Activated T-cell treated with anti-CD3 and anti-CD28 coated beads for 4 hours (primary cell): ENCODE results near the gene FLT1.

ENCODE experiments used
- DNase-seq: peaks from one replicate; pipeline ENCODE4 v3.0.0-alpha.2; 2020

FLT1 gene

DNA sequence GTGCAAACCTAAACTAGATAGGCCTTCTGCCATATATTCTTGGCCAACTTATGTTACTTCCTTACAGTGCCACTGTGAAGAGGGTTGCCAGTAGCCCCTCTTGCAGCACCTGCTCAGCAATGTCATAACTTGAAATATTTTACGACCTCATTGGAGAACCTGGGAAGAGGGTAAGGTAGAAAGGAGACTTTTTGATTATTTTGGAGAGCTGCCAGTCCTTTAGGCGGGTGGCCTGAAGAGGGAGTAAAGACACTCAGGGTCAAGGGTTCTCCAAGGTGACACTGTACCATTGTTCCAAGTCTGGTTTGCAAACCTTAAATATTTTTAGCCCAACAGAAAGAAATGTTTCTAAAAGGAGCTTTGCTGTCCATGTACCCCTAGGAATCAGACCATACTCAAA lies 118.3 kb downstream of the FLT1 start:
- no peak for DNase-seq

DNA sequence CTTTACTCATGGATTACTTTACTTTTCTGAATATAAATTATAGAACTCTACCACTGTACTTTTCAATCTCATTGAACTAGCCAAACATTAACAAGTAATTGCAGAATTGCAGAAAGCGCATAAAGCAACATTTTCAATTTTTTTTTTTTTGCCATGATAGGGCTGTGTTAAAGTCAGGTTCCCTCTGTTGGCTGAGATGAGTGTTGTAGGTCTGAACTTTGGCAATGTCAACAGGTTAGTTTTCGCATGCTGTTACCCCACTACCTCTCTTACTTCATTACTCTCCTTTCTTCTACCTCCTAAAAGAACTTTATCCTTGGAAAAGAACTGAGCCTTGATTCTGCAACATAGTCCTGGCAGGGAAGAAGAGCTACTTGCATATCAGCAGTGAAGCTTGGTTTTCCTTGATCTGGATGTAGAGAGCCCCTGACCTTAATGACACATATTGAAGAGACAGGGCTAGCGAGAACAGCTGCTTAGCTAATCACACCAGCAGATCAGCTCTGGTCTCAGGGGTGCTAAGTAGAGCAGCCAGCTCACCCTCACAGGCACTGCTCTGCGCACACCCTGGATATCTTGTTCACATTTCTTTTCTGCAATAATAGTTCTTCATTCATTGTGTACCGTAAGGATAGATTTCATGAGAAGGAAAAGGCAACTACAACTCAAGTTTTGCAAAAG lies 119.5 kb downstream of the FLT1 start:
- no peak for DNase-seq

DNA sequence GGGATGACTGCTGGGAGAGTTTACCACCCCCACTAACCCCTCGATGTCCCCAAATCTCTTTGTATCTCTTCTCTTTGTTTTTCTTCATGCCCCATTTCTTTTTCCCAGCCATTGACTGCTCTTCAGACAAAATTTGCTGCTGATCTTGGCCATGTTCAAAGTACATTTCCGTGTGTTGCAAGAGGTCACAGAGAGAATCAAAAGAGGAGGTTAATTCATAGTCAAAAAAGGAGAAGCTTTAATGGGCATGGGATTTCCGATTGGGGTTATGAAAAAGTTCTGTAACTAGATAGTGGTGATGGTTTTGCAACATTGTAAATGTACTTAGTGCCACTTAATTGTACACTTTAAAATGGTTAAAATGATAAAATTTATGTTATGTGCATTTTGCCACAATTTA lies 121.1 kb downstream of the FLT1 start:
- no peak for DNase-seq

DNA sequence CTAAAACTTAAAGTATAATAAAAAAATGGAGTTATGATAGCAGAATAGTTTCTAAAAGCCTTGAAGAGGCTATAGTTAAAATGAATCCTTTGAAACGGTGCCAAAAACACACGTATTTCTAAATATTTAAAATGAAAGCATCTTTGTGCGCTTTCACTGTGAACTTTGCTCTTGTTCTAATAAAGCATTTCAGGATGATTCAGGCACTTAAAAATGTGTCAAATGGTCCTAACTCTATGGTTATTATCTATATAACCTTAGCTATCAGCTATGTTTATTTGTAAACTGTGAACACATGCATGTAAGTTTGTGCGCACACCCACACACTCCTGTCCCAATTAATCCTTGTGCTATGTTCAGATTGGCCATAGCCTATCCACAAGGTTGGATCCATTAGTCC lies 124.5 kb downstream of the FLT1 start:
- DNase-seq: no peak

DNA sequence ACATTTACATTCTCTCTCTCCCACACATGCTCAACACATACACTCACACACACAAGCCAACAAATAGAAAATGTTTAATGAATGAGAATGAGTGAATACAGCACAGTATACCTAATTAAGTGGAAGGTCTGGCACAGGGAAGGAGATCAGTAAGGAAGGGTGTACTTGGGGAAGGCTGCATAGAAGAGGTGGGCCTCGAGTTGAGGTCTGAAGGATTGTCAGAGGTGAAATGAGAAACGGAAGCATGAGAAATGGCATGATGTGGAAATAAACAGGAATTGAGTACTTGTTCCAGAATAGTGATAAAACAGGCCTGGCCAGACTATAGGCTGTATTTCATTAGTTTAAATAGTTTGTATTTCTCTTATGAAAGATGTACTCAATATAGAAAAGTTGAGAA lies 136.2 kb downstream of the FLT1 start:
- DNase-seq: no peak

DNA sequence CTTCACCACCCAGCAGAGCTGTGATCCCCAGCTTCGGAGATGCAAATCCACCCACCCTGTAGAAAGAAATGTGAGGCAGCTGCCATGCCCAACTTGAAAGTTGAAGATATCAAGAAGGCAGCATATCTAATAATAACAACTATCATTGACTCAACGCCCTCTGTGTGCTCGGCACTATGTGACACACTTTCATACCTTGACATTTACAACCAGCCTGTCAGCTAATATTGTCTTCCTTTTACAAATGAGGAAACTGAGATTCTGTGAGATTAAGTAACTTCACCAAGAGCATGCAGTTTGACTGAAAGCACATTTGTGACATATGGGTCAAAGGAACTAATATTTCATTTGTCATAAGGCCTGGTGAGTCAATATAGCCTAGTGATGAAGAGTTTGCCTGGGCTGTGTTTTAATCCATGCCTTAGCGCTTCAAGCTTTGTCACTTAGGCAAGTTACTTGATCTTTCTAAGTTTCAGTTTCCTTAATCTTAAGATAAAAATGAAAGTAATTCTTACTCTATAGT lies 137.0 kb downstream of the FLT1 start:
- DNase-seq: no peak

DNA sequence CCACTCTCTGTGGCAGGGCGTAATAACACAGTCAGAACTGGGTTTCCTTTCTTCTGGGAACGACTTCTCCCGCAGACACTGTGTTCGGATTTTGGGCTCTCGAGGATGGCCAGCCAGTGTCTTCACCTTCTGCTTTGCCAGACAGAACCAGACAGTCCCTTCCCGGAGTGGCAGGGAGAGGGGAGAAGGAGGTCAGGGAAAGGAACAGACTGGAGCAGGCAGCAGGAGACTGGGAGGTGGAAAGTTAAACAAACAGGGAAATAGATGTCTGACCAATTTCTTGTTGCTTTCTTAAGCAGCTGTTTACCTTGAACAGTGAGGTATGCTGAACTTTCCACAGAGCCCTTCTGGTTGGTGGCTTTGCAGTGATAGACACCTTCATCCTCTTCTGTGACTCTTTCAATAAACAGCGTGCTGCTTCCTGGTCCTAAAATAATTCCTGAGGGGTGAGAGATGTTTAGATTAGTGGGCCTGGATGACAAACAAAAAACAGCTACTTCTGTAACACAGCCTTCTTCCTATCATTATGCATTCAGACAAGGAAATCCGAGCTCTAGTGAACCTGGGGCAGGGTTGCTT lies 137.6 kb downstream of the FLT1 start:
- no peak for DNase-seq

DNA sequence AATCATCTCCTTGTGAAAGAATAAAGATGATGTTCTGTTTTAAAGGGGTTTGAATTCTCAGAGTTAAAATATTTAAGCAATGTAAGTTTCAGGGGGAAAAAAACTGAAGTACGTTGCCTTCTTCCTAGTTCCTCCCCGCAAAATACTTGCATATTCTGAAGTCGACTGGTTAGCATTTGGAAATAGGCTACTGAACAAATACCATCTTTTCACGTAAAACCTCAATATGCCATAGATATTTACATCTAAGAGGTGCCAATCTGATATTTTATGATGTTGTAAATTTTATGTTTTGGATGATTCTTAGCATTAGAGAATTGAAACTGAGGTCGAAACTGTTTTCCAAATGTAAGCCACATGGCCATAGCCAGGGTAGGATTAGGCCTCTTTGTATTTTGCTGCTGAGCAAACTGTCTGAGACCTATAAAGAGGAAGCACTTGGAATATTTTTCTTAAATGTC lies 138.3 kb downstream of the FLT1 start:
- no peak for DNase-seq

DNA sequence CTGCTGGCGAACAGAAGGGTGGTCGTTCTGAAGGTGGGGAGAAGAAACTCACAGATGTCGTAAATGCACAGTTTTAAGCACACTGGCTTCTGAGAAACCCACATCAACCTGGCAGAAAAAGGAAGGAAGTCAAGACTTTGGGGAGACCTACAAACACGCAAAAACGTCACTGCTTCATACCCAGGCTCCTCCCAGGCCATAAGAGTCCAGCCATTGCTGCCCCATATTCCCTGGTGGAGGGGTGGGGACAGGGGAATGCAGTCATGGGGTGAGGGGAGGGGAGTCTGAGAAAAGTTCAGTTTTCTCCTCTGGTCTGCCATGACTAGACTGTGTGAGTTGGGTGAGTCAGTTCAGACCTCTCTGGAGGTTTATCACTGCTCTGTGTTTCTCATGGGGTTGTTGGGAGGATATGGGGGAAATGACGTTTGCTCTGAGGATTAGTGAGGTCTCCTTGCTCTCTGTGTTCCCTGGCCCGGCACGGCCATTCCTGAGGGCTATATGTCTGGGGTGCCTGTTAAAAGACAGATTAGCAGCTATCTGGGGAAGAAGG lies 139.0 kb downstream of the FLT1 start:
- no peak for DNase-seq

DNA sequence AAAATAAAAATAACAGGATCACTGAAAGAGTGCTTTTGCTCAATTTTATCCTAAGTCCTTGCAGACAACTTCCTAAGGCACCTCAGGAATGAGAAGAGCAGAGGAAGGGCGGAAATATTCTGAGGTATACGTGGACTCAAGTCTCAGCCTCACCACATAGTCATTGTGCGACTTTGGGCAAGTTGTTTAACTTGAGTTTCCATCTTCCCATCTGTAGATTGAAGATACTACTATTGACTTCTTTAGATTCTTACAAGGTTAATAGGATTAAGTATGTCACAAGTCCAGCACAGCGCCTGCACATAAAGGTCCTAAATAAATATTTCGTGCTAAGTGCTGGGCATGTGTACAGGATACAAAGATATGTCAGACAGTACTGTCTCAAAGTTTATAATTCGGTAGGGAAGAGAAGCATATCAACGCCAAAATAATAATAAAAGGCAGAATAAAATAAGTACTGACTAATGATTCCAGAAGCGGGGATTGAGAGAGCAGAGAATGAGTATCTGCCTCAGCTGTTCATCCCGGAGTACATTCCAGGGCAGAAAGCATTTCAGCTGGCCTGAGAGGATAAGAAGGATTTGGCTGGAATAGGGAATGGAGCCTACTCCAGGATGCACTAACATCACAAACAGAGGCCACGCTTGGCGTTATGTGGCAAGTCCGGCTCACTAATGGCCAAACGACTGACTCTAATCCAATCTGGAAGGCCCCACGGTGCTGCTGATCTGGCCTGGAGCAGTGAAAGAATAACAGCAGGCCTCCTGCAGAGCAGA lies 139.7 kb downstream of the FLT1 start:
- DNase-seq: no peak

DNA sequence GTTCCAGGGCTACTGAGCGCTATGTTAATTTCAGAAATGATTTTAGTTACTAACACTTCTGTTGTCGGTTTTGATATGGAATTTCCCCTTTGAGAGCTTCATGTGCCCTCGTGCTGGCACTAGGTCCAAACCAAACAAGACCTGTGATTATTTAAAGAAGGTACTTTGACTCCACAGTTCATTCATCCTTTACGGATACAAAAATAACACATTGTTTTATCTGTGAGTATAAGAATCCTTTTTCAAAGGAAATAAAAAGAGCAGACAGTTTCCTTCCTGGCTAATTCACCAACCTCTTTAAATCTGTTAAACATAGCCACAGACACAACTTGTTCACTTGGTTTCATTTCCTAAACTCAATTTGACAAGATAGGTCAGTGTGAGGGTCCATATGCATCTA lies 141.2 kb downstream of the FLT1 start:
- DNase-seq: no peak

DNA sequence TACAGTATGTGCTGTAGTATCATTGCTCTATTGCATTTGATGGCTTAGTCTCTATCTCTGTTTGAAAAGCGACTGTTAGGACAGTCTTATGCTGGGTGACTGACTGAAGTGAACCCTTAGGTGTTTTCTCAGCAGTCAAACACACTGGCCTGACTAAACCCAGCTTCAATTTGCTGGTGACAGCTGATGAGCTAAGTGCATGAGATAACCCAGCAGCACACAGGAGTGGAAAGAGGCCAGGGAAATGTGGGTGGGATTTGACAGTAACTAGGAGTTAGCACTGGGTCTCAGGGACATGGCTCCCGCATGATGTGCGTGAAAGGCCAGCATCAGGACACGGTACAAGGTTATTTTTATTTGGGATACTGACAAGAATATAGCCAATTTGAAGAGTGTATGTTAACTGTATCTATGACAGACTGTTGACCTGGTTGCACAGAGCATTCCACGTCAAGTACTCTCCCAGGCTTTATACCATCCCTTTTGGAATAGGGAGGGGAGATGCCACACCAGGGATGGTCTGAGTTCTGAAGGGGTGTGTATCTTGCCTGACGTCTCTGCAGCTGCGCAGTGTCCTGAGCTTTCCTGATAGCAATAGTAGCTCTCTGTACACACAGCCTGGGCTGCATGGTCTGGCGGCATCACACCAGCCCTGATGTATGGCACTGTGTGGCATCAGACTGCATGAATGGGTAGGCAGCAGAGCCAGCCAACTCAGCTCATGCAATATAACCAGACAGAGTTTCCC lies 144.8 kb downstream of the FLT1 start:
- no peak for DNase-seq

DNA sequence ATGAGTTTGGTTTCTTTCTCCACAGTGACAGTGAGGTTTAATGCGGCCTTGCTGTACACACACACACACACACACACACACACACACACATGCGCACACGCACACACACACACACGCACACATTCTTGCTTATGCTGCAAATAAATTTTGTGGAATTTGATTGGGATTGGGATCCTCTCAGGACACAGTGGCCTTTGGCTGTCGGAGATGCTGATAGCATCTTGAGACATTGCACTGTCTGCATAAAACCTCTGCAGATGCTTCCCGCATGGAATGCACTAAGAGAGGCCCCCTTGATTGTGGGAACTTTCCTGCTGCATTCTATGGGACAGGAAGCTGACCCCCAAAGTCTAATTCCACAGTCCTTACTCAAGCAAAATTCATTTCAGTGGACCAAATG lies 145.6 kb downstream of the FLT1 start:
- DNase-seq: no peak

DNA sequence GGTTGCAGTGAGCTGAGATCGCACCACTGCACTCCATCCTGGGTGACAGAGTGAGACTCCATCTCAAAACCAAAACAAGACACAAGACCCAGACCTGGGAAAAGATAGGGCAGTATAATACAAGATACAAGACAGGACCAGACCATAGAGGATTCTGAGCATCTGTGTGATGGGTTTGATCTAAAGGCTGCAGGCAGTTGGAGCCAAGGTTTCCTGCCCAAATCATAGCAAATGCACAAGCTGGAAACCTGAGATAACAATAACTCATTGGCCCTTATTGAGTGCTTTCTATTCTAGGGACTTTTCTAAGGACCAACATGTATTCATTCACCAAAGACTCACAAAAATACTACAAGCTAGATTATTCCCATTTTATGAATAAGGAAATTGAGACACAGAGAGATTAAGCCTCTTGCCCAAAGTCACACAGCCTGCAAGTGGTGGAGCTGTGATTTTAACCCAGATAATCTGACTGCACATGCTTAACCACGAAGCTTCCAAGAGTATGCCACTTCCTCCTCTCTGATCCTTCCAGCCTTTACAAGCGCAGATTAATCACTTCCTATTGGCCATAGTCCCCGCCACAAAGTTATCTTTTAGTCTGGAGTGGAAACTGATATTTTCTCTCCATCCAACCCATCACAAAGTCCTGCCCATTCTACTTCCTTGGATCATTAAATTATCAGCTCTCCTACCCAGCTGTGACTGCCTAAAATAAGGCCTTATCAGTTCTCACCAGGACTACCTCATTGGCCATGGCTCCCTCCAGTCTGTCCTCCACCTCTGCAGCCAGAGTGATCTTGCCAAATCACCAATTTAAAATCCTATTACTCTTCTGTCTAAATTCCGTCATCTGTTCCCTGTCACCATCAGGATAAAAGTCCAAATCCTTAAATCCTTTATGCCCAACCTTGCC lies 147.2 kb downstream of the FLT1 start:
- DNase-seq: no peak

DNA sequence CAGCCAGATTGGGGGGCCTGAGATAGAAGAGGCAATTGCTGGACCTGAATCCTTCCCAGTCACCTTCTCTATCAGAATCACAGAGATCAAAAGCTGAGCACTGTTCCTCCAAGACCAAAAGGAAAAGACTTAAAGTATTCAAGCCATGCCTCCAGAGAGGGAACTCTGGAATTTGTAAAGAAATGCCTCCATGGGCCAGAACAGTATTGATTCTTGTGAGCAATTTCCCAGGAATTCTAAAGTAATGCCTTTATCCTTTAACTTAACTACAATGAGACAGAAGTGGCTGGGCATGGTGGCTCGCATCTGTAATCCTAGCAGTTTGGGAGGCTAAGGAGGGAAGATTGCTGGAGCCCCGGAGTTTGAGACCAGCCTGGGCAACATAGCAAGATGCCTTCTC lies 148.8 kb downstream of the FLT1 start:
- DNase-seq: no peak

DNA sequence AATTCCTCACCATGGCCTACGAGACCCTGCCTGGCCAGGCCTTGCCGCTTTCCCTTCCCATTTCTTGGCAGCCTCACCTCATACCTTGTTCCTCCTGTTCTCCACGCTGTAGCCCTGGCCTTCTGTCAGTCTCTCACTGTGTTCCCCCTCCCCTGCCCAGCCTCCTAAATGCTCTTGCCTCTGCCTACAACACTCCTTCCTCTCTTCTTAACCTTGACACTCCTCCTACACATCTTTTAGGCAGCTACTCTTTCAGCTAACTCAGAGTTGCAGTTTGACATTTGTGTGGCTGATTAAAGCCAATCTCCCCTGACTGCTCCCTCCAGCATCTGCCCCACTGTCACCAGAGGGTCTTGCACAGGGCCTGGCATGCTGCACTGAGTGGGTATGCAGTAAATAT lies 150.8 kb downstream of the FLT1 start:
- DNase-seq: no peak

DNA sequence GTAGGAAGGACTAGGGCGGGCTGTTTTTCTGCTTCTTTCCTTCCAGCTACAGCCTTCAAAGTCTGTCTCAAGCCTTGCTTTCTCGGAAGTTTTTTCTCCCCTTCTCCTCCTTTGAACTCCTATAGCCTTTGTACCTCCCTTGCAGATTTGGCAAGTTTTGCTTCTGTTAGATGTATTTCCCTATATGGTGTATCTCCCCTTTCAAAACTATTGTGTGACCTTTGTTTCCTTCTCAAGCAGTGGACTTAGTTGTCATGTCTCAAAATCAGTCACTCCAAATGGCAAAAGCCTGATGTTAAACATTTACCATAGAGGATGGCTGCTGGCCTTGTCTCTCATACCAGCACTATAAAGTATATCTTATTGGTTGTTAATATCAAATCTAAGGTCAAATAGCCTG lies 152.7 kb downstream of the FLT1 start:
- DNase-seq: no peak

DNA sequence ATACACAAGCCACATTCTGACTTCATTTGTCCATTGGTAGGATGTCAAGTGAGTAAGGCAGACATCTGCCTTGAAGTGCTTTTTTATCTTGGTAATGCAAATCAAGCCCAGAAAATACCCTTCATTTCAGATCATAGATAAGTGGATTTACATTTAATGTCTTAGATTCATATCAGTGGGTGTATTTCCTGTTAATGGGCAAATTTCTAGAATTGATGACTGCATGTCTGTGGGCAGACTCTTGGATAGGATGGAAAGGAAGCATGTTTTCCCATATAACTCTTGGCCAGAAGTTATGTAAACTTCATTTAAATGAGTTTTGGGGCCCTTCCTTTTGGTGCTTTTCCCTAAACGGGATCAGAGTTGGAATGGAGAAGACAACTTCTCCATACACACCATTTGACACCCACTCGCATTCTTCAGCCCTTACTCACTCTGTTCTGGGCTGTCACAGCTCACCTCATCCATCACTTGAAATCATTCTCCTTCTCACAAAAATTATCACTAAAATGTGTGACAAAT lies 154.6 kb downstream of the FLT1 start:
- no peak for DNase-seq

DNA sequence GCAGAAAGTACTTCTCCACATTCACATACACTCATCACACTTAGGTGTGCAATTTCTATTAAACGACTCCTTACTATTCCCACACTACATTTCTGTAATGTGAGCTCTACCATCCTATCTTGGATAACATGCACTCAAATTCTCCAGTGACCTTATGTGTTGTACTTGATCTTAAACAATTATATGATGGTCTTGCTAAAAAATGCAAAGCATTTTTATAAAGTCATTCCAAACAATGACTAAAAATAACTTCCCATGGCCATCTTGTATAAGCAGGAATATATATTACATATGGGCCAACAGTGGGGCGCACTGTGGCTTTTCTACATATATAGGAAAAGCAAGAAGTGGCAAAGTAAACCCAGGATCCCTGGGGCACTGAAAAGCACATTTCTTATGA lies 155.5 kb downstream of the FLT1 start:
- no peak for DNase-seq

DNA sequence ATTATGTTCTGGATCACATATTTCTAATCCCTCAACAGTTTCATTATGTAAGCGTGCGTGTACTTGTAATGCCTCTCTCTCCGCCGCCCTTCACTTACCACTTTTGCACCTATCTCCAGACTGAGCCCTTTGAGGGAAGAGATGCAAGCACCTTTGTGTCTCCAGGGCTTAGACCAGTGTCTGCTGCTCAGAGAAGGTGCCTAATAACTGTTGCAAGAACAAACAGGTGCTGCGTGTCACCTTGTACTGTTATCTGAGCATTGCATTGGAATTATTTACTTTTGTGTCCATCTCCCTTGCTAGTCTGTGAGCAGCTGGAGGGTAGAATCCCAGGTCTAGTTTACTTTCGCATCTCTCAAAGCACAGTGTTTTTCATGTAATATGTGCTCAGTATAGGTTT lies 156.2 kb downstream of the FLT1 start:
- DNase-seq: no peak

DNA sequence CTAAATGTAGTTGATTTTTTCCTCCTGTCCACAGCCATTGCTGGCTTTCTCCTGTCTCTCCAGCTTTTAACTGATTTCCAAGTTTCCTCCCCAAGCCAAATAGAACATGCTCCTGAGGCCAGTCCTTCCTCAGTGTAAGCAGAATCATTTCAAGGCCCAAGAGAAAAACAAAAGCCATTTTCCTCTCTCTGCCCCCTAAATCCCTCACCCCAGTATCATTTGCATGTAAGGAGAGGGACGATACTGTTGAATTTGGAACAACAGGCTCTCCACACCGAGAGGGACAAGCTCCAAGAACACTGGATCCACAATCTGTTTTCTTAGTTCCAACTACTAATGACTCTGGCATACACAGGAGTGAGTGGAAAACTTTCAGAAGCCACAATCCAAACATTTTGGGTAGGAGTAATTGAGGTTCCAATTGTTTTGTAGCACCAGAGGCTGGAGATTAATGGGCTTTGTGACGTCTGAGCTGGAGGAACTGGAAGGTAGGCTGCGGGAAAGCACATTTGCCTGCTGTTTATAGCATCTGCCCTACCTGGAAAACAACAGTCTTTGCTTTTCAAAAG lies 156.8 kb downstream of the FLT1 start:
- DNase-seq: no peak
